KMS-11 (cell line): Measurements from ENCODE around the gene NDFIP1.

Experiments
- H2AFZ ChIP-seq: fragments of 200-600 bp; sonication (generic); 2 replicates; pipeline ENCODE4 v1.6.1; 2016; ENCODE audit warnings: antibody characterized with exemption, mixed run types, low read depth
- H3K27ac ChIP-seq: fragments of 200-600 bp; sonication (generic); 2 replicates; pipeline ENCODE4 v1.6.1; 2016; ENCODE audit warnings: mild to moderate bottlenecking, mixed run types
- H3K27me3 ChIP-seq: fragments of 200-600 bp; sonication (generic); 2 replicates; pipeline ENCODE4 v1.6.1; 2017; ENCODE audit warnings: mild to moderate bottlenecking, low read depth, mixed run types, moderate library complexity; ENCODE audit not compliant: insufficient read depth
- H3K36me3 ChIP-seq: fragments of 200-600 bp; sonication (generic); 2 replicates; pipeline ENCODE4 v1.6.1; 2017; ENCODE audit warnings: mild to moderate bottlenecking, mixed run types; ENCODE audit not compliant: insufficient read depth
- H3K4me1 ChIP-seq: fragments of 200-600 bp; sonication (generic); 2 replicates; pipeline ENCODE4 v1.6.1; 2016; ENCODE audit warnings: mild to moderate bottlenecking, low read depth, mixed run types; ENCODE audit not compliant: poor library complexity, severe bottlenecking
- H3K4me2 ChIP-seq: fragments of 200-600 bp; sonication (generic); 2 replicates; pipeline ENCODE4 v1.7.0; 2016; ENCODE audit warnings: mild to moderate bottlenecking, mixed run types
- H3K4me3 ChIP-seq: fragments of 200-600 bp; sonication (generic); IDR thresholded peaks from 2 replicates; pipeline ENCODE4 v1.6.1; 2017; ENCODE audit warnings: low read depth, low read length, mixed read lengths; ENCODE audit not compliant: insufficient read depth
- H3K79me2 ChIP-seq: fragments of 200-600 bp; sonication (generic); 2 replicates; pipeline ENCODE4 v1.6.1; 2016; ENCODE audit warnings: low read depth, mixed run types; ENCODE audit not compliant: insufficient read depth
- H3K9ac ChIP-seq: fragments of 200-600 bp; sonication (generic); 2 replicates; pipeline ENCODE4 v1.6.1; 2016; ENCODE audit warnings: mild to moderate bottlenecking, mixed run types
- H4K20me1 ChIP-seq: fragments of 200-600 bp; sonication (generic); 2 replicates; pipeline ENCODE4 v1.6.1; 2016; ENCODE audit warnings: mild to moderate bottlenecking, mixed run types; ENCODE audit not compliant: insufficient read depth
- TF ChIP-seq, protein P1 (sequence below): fragments of 200-600 bp; sonication (generic); conservative IDR thresholded peaks from 2 replicates; pipeline ENCODE4 v1.6.1; 2017; ENCODE audit warnings: low read depth, mild to moderate bottlenecking, antibody characterized with exemption, low read length, moderate library complexity, mixed read lengths

Gene NDFIP1

DNA sequence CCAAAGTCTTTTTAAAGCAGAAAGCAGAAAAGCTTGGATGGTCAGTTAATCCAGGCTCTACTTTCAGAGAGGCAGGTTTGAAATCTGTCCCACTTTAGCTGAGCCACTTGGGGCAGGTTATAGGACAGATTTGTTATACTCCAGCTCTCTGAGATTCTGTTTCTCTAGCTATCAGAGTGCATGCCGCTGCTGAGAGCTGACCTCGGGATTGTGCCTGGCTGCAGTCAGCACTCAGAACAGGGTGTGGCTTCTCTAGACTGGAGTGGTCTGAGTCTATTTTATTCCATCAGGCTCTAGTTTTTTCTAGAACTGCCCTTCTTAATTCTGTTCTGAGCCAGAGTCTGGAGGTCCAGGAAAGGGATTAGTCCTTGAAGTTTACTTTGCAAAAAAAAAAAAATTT, 67.7 kb downstream of the NDFIP1 start:
- Histone ChIP-seq H2AFZ (no peak overlapping the region), H3K9ac (no peak overlapping the region), H3K36me3 (no peaks in the 10 kb centered on the region), H4K20me1 (no peaks in the 10 kb centered on the region), H3K27ac (no peak overlapping the region), H3K79me2 (no peaks in the 10 kb centered on the region), H3K4me2 (no peak overlapping the region), H3K4me3 (no peak overlapping the region), H3K27me3 (no peaks in the 10 kb centered on the region), H3K4me1 (no peaks in the 10 kb centered on the region)
- TF ChIP-seq, protein P1, sequence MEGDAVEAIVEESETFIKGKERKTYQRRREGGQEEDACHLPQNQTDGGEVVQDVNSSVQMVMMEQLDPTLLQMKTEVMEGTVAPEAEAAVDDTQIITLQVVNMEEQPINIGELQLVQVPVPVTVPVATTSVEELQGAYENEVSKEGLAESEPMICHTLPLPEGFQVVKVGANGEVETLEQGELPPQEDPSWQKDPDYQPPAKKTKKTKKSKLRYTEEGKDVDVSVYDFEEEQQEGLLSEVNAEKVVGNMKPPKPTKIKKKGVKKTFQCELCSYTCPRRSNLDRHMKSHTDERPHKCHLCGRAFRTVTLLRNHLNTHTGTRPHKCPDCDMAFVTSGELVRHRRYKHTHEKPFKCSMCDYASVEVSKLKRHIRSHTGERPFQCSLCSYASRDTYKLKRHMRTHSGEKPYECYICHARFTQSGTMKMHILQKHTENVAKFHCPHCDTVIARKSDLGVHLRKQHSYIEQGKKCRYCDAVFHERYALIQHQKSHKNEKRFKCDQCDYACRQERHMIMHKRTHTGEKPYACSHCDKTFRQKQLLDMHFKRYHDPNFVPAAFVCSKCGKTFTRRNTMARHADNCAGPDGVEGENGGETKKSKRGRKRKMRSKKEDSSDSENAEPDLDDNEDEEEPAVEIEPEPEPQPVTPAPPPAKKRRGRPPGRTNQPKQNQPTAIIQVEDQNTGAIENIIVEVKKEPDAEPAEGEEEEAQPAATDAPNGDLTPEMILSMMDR, result no peak

DNA sequence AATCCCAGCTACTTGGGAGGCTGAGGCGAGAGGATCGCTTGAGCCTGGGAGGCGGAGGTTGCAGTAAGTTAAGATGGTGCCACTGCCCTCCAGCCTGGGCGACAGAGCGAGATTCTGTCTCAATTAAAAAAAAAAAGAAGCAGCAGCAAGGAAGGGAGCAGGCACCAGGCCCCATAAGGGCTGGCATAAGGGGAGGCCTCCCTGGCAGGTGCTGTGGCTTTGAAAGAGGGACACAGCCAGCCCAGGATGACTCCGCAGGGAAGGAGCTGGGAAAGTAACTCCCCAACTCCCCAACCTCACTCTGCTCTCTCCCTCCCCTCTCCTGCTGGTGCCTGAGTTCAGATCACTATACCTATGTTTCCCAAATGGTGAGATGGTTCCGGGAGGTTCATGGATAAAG, 70.1 kb downstream of the NDFIP1 start:
- no peaks in the 10 kb centered on the region for H3K27me3 ChIP-seq
- no peaks in the 10 kb centered on the region for H3K79me2 ChIP-seq
- H2AFZ ChIP-seq, result no peak overlapping the region
- H3K36me3 ChIP-seq, result no peaks in the 10 kb centered on the region
- H3K9ac ChIP-seq, result no peak overlapping the region
- H3K4me3 ChIP-seq, result no peak overlapping the region
- H3K27ac ChIP-seq, result no peak overlapping the region
- no peak overlapping the region for H3K4me2 ChIP-seq
- no peaks in the 10 kb centered on the region for H3K4me1 ChIP-seq
- no peaks in the 10 kb centered on the region for H4K20me1 ChIP-seq
- TF ChIP-seq, protein P1, result no peak

DNA sequence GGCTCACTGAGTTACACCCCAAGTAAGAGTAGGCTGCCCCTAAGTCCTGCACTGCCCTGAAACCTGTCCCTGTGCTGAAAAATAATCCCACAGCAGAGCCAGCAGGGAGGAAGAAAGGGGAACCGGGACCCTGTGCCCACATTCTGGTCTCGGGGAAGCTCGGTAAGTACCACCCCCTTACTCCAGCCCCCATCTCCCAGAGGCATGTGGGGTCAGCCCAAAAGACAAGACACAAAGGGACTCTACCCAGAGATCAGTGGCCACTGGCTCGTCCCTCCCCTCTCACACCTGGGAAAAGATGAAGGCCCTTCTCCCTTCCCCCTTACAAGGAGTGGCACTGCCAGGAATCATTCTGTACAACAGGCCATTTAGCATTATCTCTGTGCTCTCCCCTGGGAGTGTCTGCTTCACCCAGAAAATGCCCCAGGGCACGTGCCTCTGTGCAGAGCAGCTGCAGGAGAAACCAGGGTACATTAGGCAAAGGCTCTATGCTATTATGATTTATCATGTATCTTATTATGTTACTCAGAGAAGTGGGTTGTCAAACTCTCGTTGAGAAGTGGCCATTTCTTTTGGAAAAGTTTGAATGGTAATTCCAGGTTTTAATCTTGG, 71.3 kb downstream of the NDFIP1 start:
- H3K4me2 ChIP-seq, result no peak overlapping the region
- H3K27ac ChIP-seq, result no peak overlapping the region
- no peak overlapping the region for H3K9ac ChIP-seq
- no peaks in the 10 kb centered on the region for H4K20me1 ChIP-seq
- H3K4me3 ChIP-seq, result no peak overlapping the region
- H3K4me1 ChIP-seq, result no peaks in the 10 kb centered on the region
- no peaks in the 10 kb centered on the region for H3K27me3 ChIP-seq
- H3K36me3 ChIP-seq, result no peaks in the 10 kb centered on the region
- TF ChIP-seq, protein P1, result no peak
- no peak overlapping the region for H2AFZ ChIP-seq
- H3K79me2 ChIP-seq, result no peaks in the 10 kb centered on the region

DNA sequence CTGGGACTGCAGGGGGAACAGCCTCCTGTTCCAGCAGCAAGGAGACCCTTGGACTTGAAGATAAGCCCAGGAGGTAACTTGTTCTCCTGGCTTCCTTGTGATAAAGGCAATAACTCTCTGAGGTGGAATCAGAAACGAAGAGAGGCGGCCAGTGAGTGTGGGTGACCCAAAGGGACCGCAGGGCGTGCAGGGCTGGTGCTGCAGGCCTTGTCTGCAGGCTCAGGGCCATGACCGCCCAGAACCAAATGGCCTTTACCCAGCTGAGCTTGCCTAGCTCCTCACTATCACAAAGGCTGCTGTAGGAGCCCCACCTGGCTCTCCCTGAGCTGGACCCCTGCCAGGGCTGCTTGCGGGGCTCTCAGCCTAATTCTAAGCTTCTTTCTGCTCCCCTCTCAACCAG, 72.5 kb downstream of the NDFIP1 start:
- Histone ChIP-seq H3K36me3 (no peaks in the 10 kb centered on the region), H3K4me2 (no peak overlapping the region), H3K27me3 (no peaks in the 10 kb centered on the region), H3K4me1 (no peaks in the 10 kb centered on the region), H3K79me2 (no peaks in the 10 kb centered on the region), H3K9ac (no peak overlapping the region), H2AFZ (no peak overlapping the region), H4K20me1 (no peaks in the 10 kb centered on the region), H3K4me3 (no peak overlapping the region), H3K27ac (no peak overlapping the region)
- TF ChIP-seq, protein P1, result no peak
